A549 (cell line): ENCODE measurements around the gene PGBD5. TPM values are rescaled to one million over a fixed set of nuclear protein-coding genes. Genes with fewer than 3 reads are reported as not detected.

Experiments
- ATAC-seq, 2 experiments: fragments of 200-7000 bp in 1 of 2; fragments of >200 bp in 1 of 2; cut with Nextera tagmentation in 1 of 2; cut with Tn5 transposase in 1 of 2; 3 replicates each; pipeline versions ENCODE4 v1.8.0 to v1.9.1; 2018 to 2020; ENCODE audit warnings: mild to moderate bottlenecking in 1 of 2, moderate library complexity in 1 of 2
- CTCF ChIA-PET: fragments of 300-600 bp; sonication (Branson Sonifier 250); formaldehyde crosslinking; extraction: SDS; loops from one replicate; lab custom pipeline; 2021; ENCODE audit warnings: antibody characterized with exemption, inconsistent platforms; lab: Yijun Ruan, JAX
- POLR2A ChIA-PET: fragments of 350-600 bp; formaldehyde crosslinking; extraction: SDS; loops from one replicate; lab custom pipeline; 2021; ENCODE audit warnings: antibody characterized with exemption, inconsistent platforms; lab: Yijun Ruan, JAX
- DNase-seq, 2 experiments: peaks; one replicate each; pipeline versions ENCODE4 v3.0.0 to v3.0.0-alpha.2; 2011 to 2016; ENCODE audit warnings: low read depth in 1 of 2, low spot score in 1 of 2
- FAIRE-seq: peaks from 2 replicates; lab custom pipeline; 2011; peaks lifted over from hg19 to GRCh38; lab: Jason Lieb, UNC
- H3K27ac ChIP-seq, 2 experiments: fragments of >200 bp; sonication (Bioruptor Twin); formaldehyde crosslinking; 3 replicates each; pipeline ENCODE4 v1.5.1; 2016 to 2017
- H3K4me1 ChIP-seq: fragments of >200 bp; sonication (Bioruptor Twin); formaldehyde crosslinking; 3 replicates; pipeline ENCODE4 v1.6.1; 2016
- H3K4me2 ChIP-seq: fragments of >200 bp; sonication (Bioruptor Twin); formaldehyde crosslinking; 3 replicates; pipeline ENCODE4 v1.6.1; 2016
- H3K4me3 ChIP-seq: fragments of >200 bp; sonication (Bioruptor Twin); formaldehyde crosslinking; 3 replicates; pipeline ENCODE4 v1.5.1; 2016
- H3K9me3 ChIP-seq: fragments of >200 bp; sonication (Bioruptor Twin); formaldehyde crosslinking; 3 replicates; pipeline ENCODE4 v1.6.1; 2016
- CBX2 ChIP-seq: fragments of 200-600 bp; sonication (generic); IDR thresholded peaks from 2 replicates; pipeline ENCODE4 v1.6.1; 2016; ENCODE audit warnings: low read depth, mild to moderate bottlenecking, borderline replicate concordance
- EHF ChIP-seq: fragments of 250-450 bp; sonication (Bioruptor Pico); IDR thresholded peaks from 2 replicates; pipeline ENCODE4 v1.5.0; 2020; ENCODE audit warnings: mild to moderate bottlenecking
- ESRRA ChIP-seq: fragments of 150-350 bp; IDR thresholded peaks from 2 replicates; pipeline ENCODE4 v1.6.1; 2014; ENCODE audit warnings: mild to moderate bottlenecking, low read length, borderline replicate concordance
- FOXS1 ChIP-seq: fragments of 250-450 bp; sonication (Bioruptor Pico); IDR thresholded peaks from 2 replicates; pipeline ENCODE4 v1.5.0; 2020; ENCODE audit warnings: mild to moderate bottlenecking, moderate library complexity
- HDAC2 ChIP-seq: fragments of 200-600 bp; sonication (generic); IDR thresholded peaks from 2 replicates; pipeline ENCODE4 v1.6.1; 2016
- HOXA7 ChIP-seq: fragments of 250-450 bp; sonication (Bioruptor Pico); IDR thresholded peaks from 2 replicates; pipeline ENCODE4 v1.5.0; 2020; ENCODE audit warnings: mild to moderate bottlenecking, moderate library complexity
- JUNB ChIP-seq: fragments of >200 bp; sonication (Bioruptor Twin); formaldehyde crosslinking; IDR thresholded peaks from 2 replicates; pipeline ENCODE4 v1.6.1; 2016
- KDM1A ChIP-seq: fragments of 200-600 bp; sonication (generic); IDR thresholded peaks from 2 replicates; pipeline ENCODE4 v1.6.1; 2016; ENCODE audit warnings: low read depth, mild to moderate bottlenecking
- KDM5A ChIP-seq: fragments of 200-600 bp; sonication (generic); IDR thresholded peaks from 2 replicates; pipeline ENCODE4 v1.6.1; 2016; ENCODE audit warnings: antibody characterized with exemption, mild to moderate bottlenecking
- MAZ ChIP-seq: fragments of 150-350 bp; IDR thresholded peaks from 2 replicates; pipeline ENCODE4 v1.6.1; 2014; ENCODE audit warnings: antibody characterized with exemption, low read depth, low read length, borderline replicate concordance
- MYC ChIP-seq: IDR thresholded peaks from 2 replicates; pipeline ENCODE4 v1.6.1; 2012; ENCODE audit warnings: mild to moderate bottlenecking, inconsistent platforms, low read length, improper control_type of control experiment, borderline replicate concordance
- NPAS2 ChIP-seq: fragments of 250-450 bp; sonication (Bioruptor Pico); IDR thresholded peaks from 2 replicates; pipeline ENCODE4 v1.8.0; 2022; ENCODE audit warnings: mild to moderate bottlenecking, moderate library complexity, borderline replicate concordance
- PHF8 ChIP-seq: fragments of 200-600 bp; sonication (generic); IDR thresholded peaks from 2 replicates; pipeline ENCODE4 v1.6.1; 2016; ENCODE audit warnings: low read depth, mild to moderate bottlenecking, antibody characterized with exemption, moderate library complexity, borderline replicate concordance
- POLR2A ChIP-seq: IDR thresholded peaks from 2 replicates; pipeline ENCODE4 v1.6.1; 2012; ENCODE audit warnings: mild to moderate bottlenecking, low read length
- POLR2AphosphoS2 ChIP-seq: conservative IDR thresholded peaks from 2 replicates; pipeline ENCODE4 v1.6.1; 2012; ENCODE audit warnings: low read length, improper control_type of control experiment, inconsistent platforms
- RARB ChIP-seq: fragments of 250-450 bp; sonication (Bioruptor Pico); IDR thresholded peaks from 2 replicates; pipeline ENCODE4 v1.8.0; 2021; ENCODE audit warnings: mild to moderate bottlenecking, moderate library complexity
- SMC3 ChIP-seq: fragments of >200 bp; sonication (Bioruptor Twin); formaldehyde crosslinking; IDR thresholded peaks from 3 replicates; pipeline ENCODE4 v1.6.1; 2018; ENCODE audit warnings: inconsistent platforms
- TFCP2L1 ChIP-seq: fragments of 250-450 bp; sonication (Bioruptor Pico); IDR thresholded peaks from 2 replicates; pipeline ENCODE4 v1.5.0; 2021; ENCODE audit warnings: mild to moderate bottlenecking
- ZFP36 ChIP-seq: fragments of 450-650 bp; IDR thresholded peaks from 2 replicates; pipeline ENCODE4 v1.6.1; 2014; ENCODE audit warnings: borderline replicate concordance; ENCODE audit not compliant: partially characterized antibody
- ZNF302 ChIP-seq: fragments of 250-450 bp; sonication (Bioruptor Pico); IDR thresholded peaks from 2 replicates; pipeline ENCODE4 v1.9.0; 2021; ENCODE audit warnings: inconsistent platforms, mild to moderate bottlenecking, moderate library complexity
- WGBS: methylation state at CpG from one replicate; pipeline ENCODE4 v1.1.6; 2017; ENCODE audit errors: missing lambda C conversion rate; 5-methylcytosine and 5-hydroxymethylcytosine counted together
- polyA plus RNA-seq, 4 experiments: library from polyadenylated mRNA; depleted of rRNA in 3 of 4; stranded (reverse); fragments of >200 nt; fragmentation: RNase III in 1 of 4; extraction: RNeasy Plus Mini Kit Qiagen cat#74134 plus additional on column Dnase treatment in 1 of 4; gene quantifications; 2 replicates in 3 of 4; 3 replicates in 1 of 4; pipeline ENCODE4 v1.2.3, GENCODE V29; 2011 to 2017
- TF ChIP-seq, protein P1 (sequence below): fragments of >200 bp; sonication (Bioruptor Twin); formaldehyde crosslinking; IDR thresholded peaks from 2 replicates; pipeline ENCODE4 v1.6.1; 2016
- TF ChIP-seq, protein P2 (sequence below): fragments of >200 bp; sonication (Bioruptor Twin); formaldehyde crosslinking; IDR thresholded peaks from 3 replicates; pipeline ENCODE4 v1.5.1; 2016

Gene PGBD5
- polyA plus RNA-seq, 2 of the 4 experiments (the other 2 are of a cell fraction): 0.04 to 0.66 TPM

DNA sequence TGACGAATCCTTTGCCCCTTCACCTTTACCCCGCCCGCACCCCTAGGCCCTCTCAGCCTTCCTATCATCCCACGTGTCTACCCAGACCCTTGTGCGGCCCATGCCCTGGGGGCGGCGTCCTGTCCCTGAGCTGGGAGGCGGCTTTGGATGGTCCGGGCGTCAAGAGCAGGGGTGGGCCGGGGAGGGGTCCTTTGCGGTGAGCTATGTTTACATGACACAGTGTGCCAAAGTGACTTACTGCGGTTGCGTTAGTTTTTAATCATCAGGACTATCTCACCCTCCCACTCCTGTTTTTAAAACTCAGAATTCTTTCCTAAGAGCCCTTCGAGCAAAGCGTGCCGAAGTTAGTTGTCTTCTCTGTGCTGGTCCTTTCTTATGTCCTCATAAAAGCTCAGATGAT is 144.6 kb downstream of the PGBD5 start:
- WGBS: 94% methylated on average over 17 of the region's 17 CpGs
- H3K27ac ChIP-seq: no peak overlapping the region
- ATAC-seq: no peak
- CTCF ChIA-PET: interaction anchor here (1.0 to 1.5 kb wide), 2 partner anchors 11 to 621 kb away, joined by 3 read pairs; no protein-coding TSS in a partner anchor
- FAIRE-seq: no peak
- no peak overlapping the region for H3K4me3 ChIP-seq
- POLR2A ChIA-PET: no interaction called here
- TF ChIP-seq RARB (CRISPR knock-in tag) (no peak), MYC (no peak), SMC3 (no peak)
- TF ChIP-seq, protein P1, sequence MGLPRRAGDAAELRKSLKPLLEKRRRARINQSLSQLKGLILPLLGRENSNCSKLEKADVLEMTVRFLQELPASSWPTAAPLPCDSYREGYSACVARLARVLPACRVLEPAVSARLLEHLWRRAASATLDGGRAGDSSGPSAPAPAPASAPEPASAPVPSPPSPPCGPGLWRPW: no peak
- H3K4me1 ChIP-seq: no peaks in the 10 kb centered on the region
- no peak for DNase-seq
- H3K4me2 ChIP-seq: no peak overlapping the region
- no peaks in the 10 kb centered on the region for H3K9me3 ChIP-seq

DNA sequence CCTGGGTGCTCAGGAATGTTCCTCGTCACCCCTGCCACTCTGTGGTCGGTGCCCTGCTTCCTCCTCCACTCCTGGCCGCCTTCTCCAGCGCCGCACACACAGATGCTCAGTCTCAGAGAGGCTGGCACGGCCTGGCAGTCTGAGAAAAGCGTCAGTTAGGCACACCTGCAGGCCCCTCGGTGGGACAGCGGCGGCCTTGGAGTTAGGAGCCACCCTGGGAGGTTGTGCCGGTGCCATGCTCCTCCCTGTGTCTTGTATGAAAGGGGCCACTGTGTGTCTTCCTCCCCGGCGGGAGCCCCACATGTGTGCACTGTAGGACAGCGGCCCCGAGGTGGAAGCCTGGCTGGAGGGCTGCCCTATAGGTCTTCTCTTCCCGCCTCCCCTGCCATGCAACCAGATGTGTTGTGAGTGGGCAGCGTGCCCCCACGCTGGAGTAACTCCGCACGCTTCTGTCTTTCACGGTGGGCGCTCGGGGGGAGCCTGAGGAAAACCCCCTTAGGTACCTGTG is 145.2 kb downstream of the PGBD5 start:
- Histone ChIP-seq H3K4me1 (no peaks in the 10 kb centered on the region), H3K27ac (no peak overlapping the region), H3K4me2 (no peak overlapping the region), H3K4me3 (no peak overlapping the region), H3K9me3 (no peaks in the 10 kb centered on the region)
- FAIRE-seq: no peak
- 95% methylated on average over 18 of the region's 23 CpGs for WGBS
- POLR2A ChIA-PET: no interaction called here
- TF ChIP-seq JUNB (no peak), PHF8 (no peak), ZFP36 (no peak), CBX2 (no peak), EHF (CRISPR knock-in tag) (no peak), HDAC2 (no peak), TFCP2L1 (CRISPR knock-in tag) (no peak), POLR2A (no peak), ZNF302 (CRISPR knock-in tag) (no peak)
- TF ChIP-seq, protein P2, sequence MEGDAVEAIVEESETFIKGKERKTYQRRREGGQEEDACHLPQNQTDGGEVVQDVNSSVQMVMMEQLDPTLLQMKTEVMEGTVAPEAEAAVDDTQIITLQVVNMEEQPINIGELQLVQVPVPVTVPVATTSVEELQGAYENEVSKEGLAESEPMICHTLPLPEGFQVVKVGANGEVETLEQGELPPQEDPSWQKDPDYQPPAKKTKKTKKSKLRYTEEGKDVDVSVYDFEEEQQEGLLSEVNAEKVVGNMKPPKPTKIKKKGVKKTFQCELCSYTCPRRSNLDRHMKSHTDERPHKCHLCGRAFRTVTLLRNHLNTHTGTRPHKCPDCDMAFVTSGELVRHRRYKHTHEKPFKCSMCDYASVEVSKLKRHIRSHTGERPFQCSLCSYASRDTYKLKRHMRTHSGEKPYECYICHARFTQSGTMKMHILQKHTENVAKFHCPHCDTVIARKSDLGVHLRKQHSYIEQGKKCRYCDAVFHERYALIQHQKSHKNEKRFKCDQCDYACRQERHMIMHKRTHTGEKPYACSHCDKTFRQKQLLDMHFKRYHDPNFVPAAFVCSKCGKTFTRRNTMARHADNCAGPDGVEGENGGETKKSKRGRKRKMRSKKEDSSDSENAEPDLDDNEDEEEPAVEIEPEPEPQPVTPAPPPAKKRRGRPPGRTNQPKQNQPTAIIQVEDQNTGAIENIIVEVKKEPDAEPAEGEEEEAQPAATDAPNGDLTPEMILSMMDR: no peak
- CTCF ChIA-PET: interaction anchor here (0.6 to 1.5 kb wide), 3 partner anchors 12 to 620 kb away, joined by 3 to 4 read pairs (median 3); no protein-coding TSS in a partner anchor
- no peak; a peak in 1 of 6 replicates for ATAC-seq
- no peak for DNase-seq

DNA sequence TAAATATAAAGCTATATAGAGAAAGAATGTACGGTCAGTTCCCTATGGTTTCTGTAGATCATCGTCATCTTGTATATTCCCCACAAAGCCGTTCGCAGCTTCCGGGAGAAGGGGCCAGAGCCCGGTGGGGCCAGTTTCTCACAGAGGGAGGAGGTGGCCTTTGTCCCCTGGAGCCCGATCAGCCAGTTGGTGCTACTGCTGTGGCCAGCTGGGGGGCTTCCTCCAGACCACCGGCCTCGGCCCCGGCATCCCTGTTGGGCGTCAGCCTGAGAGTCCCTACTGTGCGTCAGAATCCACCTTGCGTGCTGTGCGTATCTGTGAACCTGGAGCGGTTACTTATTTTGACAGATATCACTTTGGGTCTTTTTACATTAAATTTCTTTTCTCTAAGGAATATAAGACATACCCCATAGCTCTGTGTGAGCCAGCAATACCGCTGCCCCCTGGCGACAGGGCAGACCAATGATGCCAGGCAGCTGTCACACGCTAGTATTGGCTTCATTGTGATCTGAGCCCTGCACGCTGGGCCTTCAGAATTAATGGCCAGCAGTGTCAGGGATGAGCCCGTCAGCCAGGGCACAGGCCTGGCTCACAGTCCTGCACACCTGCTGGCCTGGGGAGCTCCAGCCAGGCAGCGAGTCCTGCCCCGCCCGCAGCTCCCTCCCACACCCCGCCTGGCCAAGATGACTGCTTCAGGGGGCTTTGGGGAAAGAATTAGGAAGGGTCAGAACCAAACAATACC is 145.9 kb downstream of the PGBD5 start:
- WGBS: 94% methylated on average over 24 of the region's 24 CpGs
- DNase-seq (no peak), FAIRE-seq (no peak), ATAC-seq (peak in 1 of 2 experiments; percentile 33; a peak in 1 of 6 replicates)
- no peaks in the 10 kb centered on the region for H3K9me3 ChIP-seq
- H3K27ac ChIP-seq: no peak overlapping the region
- ChIA-PET POLR2A (no interaction called here), CTCF (interaction anchor here (0.6 to 1.5 kb wide), 3 partner anchors 18 to 351 kb away, joined by 3 to 4 read pairs (median 3); no protein-coding TSS in a partner anchor)
- H3K4me1 ChIP-seq: no peaks in the 10 kb centered on the region
- TF ChIP-seq HOXA7 (CRISPR knock-in tag): no peak
- no peak for TF ChIP-seq NPAS2 (CRISPR knock-in tag)
- no peak for TF ChIP-seq POLR2AphosphoS2
- TF ChIP-seq KDM5A: no peak
- H3K4me2 ChIP-seq: no peak overlapping the region
- no peak overlapping the region for H3K4me3 ChIP-seq

DNA sequence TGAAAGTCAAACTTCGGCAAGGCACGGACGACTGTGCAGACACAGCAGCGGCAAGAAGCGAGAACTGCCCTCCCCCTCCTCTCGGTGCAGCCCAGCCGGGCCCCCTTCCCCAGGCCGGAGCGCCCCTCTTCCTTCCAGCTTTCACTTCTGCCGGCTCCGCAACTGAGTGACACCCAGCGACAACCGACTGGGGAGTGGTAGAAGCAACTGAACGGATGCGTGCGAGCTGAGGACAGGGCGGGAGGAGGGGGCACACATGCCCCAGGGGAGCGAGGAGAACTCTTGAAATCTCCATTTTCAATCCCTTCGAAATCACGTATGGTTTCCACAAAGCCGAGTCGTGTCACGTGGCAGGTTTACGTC is 146.6 kb downstream of the PGBD5 start:
- ATAC-seq (no peak), FAIRE-seq (no peak), DNase-seq (no peak)
- no peak overlapping the region for H3K4me3 ChIP-seq
- ChIA-PET CTCF (interaction anchor here (1.5 kb wide), 1 partner anchor 17 kb away, joined by 3 read pairs; no protein-coding TSS in a partner anchor), POLR2A (no interaction called here)
- TF ChIP-seq ZNF302 (CRISPR knock-in tag) (no peak), PHF8 (no peak), NPAS2 (CRISPR knock-in tag) (no peak), MAZ (no peak), ESRRA (no peak), KDM1A (no peak), FOXS1 (CRISPR knock-in tag) (no peak), POLR2A (no peak)
- TF ChIP-seq, protein P2: no peak
- WGBS: 94% methylated on average over 24 of the region's 24 CpGs
- H3K4me1 ChIP-seq: no peaks in the 10 kb centered on the region
- no peak overlapping the region for H3K27ac ChIP-seq
- no peaks in the 10 kb centered on the region for H3K9me3 ChIP-seq
- no peak overlapping the region for H3K4me2 ChIP-seq
